GM13977 (cell line): ENCODE measurements around the gene CAMK2A.

Experiments used
- DNase-seq: peaks from one replicate; pipeline ENCODE4 v3.0.0; 2012; ENCODE audit warnings: low spot score
- in situ Hi-C: fragments of 300-500 bp; cut with MboI; formaldehyde crosslinking; loops from one replicate; pipeline ENCODE4 v1.12.0; 2022; ENCODE audit warnings: low sequenced_read_pairs, low pct_unique_long_range_greater_than_20kb, mixed read lengths, inconsistent platforms; ENCODE audit not compliant: unreplicated experiment
- TF ChIP-seq, protein P1 (sequence below): IDR thresholded peaks from 2 replicates; pipeline ENCODE4 v1.5.1; 2012; ENCODE audit warnings: mild to moderate bottlenecking, control low read depth; ENCODE audit not compliant: insufficient read depth; ENCODE audit errors: extremely low read depth, missing control alignments

The CAMK2A gene

DNA sequence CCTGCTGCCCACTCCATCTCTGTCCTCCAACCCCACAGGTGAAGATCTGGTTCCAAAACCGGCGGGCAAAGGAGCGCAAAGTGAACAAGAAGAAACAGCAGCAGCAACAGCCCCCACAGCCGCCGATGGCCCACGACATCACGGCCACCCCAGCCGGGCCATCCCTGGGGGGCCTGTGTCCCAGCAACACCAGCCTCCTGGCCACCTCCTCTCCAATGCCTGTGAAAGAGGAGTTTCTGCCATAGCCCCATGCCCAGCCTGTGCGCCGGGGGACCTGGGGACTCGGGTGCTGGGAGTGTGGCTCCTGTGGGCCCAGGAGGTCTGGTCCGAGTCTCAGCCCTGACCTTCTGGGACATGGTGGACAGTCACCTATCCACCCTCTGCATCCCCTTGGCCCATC is 106.1 kb downstream of the CAMK2A start:
- no peak for DNase-seq
- in situ Hi-C loops, result no loop called here
- TF ChIP-seq, protein P1, sequence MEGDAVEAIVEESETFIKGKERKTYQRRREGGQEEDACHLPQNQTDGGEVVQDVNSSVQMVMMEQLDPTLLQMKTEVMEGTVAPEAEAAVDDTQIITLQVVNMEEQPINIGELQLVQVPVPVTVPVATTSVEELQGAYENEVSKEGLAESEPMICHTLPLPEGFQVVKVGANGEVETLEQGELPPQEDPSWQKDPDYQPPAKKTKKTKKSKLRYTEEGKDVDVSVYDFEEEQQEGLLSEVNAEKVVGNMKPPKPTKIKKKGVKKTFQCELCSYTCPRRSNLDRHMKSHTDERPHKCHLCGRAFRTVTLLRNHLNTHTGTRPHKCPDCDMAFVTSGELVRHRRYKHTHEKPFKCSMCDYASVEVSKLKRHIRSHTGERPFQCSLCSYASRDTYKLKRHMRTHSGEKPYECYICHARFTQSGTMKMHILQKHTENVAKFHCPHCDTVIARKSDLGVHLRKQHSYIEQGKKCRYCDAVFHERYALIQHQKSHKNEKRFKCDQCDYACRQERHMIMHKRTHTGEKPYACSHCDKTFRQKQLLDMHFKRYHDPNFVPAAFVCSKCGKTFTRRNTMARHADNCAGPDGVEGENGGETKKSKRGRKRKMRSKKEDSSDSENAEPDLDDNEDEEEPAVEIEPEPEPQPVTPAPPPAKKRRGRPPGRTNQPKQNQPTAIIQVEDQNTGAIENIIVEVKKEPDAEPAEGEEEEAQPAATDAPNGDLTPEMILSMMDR, result no peak

DNA sequence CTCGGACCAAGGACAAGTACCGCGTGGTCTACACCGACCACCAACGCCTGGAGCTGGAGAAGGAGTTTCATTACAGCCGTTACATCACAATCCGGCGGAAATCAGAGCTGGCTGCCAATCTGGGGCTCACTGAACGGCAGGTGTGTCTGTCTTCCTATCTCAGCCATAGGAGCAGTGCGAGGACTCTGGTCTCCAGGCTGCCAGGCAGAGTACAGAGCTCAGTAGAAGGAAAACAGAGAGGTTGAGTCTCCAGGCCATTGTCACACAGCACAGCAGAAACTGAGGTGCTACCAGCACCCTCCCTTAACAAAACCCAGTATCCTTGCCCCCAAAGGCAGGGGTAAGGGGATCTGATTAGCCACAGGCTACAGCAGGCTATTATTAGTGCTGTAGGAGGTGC is 106.8 kb downstream of the CAMK2A start:
- TF ChIP-seq, protein P1, result no peak
- in situ Hi-C loops, result no loop called here
- no peak for DNase-seq

DNA sequence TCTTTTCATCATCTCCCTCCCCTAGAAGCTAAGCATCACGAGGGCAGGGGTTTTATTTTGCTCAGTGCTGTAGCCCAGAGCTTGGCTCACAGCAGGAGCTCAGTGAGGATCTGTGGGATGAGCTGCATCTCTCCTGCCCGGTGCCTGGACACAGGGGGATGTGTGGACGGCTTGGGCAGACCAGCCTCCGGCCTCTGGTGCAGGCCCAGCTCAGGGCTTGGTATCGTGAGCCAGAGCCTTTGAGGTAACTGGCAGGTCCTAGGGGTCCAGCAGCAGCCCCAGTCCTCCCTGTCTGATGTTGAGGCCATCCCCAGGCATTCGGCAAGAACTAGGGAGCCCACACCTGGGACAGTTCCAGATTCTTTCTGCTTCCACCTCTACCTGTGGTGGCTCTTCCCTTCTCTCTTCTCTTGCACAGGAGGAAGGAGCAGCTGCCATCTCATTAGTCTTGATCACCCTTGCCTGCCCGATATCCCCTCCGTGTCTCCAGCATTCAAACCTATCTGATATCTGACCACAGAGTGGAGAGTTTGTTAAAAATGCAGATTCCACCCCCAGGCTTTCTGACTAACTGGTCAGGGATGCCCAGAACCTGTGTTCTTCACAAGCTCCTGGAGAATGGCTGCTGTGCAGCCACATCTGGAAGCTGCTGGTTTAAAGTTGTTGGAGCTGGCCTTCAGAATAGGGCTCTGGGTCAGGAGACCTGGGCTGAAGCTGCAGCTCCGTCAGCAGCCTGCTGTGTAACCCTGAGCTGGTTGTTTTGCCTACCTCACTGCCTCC is 107.6 kb downstream of the CAMK2A start:
- in situ Hi-C loops, result no loop called here
- TF ChIP-seq, protein P1, result no peak
- DNase-seq, result no peak

DNA sequence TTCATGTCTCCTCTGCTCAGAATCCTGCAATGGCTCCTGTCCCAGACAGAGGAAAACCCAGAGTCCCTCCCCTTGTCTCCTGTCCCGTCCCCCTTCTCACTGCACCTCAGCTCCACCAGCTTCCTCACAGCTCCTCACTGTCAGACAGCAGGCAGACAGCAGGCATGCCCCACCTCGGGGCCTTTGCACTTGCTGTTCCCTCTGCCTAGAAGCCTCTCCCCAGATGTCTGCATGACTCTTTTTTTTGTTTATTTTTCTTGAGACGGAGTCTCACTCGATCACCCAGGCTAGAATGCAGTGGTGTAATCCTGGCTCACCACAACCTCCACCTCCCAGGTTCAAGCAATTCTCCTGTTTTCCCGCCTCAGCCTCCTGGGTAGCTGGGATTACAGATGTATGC is 108.5 kb downstream of the CAMK2A start:
- TF ChIP-seq, protein P1, result no peak
- no peak for DNase-seq
- in situ Hi-C loops, result no loop called here

DNA sequence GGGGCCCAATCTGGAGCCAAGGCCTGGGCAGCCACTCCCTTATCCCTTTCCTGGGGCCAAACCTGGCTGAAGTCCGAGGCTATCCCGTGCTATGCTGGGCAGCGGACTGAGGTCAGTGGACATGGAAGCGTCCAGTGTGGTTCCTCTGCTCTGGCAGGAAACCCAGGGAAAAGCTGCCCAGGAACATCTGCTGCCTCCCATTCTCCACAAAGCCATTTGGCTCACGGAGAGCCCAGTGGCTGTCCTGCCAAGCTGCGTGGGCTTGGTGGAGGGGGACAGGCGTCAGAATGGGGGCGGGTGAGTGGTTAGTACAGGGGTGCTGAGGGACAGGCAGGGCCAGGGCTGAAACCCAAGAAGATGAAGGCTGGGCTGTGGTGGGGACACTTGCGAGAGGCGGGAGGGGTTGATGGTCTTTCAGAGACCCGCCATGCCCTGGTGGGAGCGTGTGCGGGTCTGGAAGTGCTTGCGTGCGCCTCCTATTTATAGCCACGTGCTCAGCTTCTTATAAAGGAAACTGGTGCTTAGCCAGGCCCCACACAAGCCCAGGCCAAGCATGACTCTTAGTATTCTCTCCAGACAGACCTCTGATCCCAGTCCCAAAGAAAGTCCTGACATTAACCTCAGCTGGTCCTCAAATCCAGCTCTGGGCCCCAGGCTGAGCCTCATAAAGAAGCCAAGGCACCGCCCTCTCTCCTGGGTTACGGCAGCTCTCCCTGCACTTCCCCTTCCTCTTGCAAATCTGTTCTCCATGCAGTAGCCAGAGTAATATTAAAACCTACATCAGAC is 109.1 kb downstream of the CAMK2A start:
- no peak for DNase-seq
- TF ChIP-seq, protein P1, result no peak
- in situ Hi-C loops, result no loop called here

DNA sequence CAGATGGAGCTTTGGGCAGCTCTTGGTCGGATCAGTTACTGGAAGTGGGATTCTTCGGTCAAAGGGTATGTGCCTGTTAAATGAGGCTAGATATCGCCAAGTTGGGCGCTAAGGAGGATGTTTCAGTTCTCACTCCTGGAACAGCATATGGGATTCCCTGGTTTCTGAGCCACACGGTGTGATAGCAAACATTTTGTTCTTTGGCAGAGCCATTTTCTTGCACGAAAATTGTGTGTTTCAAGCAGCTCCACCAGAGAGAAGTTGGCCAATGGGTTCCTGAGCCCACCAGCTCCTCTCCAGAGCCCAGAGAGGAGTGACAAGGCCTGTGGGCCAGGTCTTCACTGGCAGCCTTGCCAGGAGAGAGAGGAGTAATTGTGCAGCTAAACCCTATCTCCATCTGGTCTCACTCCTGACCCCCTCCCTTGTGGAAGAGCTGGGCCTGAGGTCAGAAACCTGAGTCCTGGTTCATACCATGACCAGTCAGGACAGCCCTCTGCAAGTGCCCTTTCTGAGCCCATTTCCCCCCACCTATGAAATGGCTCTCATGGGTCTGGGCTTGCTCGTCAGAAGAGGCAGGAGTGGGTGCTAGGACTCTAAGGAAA is 110.5 kb downstream of the CAMK2A start:
- in situ Hi-C loops, result no loop called here
- no peak for DNase-seq
- TF ChIP-seq, protein P1, result no peak
